GM19467 (cell line): ENCODE measurements around the gene AGGF1.
"Not testable (repeated sequence)": the region's sequence is repeated elsewhere in the genome, so short reads cannot be mapped to it uniquely, and the experiment has no call there.

Source experiments
- ATAC-seq: cut with Tn5 transposase; IDR thresholded peaks from one replicate; pipeline ENCODE4 v1.9.1; 2021; ENCODE audit warnings: mild to moderate bottlenecking, moderate library complexity; ENCODE audit not compliant: unreplicated experiment

The AGGF1 gene, protein sequence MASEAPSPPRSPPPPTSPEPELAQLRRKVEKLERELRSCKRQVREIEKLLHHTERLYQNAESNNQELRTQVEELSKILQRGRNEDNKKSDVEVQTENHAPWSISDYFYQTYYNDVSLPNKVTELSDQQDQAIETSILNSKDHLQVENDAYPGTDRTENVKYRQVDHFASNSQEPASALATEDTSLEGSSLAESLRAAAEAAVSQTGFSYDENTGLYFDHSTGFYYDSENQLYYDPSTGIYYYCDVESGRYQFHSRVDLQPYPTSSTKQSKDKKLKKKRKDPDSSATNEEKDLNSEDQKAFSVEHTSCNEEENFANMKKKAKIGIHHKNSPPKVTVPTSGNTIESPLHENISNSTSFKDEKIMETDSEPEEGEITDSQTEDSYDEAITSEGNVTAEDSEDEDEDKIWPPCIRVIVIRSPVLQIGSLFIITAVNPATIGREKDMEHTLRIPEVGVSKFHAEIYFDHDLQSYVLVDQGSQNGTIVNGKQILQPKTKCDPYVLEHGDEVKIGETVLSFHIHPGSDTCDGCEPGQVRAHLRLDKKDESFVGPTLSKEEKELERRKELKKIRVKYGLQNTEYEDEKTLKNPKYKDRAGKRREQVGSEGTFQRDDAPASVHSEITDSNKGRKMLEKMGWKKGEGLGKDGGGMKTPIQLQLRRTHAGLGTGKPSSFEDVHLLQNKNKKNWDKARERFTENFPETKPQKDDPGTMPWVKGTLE

DNA sequence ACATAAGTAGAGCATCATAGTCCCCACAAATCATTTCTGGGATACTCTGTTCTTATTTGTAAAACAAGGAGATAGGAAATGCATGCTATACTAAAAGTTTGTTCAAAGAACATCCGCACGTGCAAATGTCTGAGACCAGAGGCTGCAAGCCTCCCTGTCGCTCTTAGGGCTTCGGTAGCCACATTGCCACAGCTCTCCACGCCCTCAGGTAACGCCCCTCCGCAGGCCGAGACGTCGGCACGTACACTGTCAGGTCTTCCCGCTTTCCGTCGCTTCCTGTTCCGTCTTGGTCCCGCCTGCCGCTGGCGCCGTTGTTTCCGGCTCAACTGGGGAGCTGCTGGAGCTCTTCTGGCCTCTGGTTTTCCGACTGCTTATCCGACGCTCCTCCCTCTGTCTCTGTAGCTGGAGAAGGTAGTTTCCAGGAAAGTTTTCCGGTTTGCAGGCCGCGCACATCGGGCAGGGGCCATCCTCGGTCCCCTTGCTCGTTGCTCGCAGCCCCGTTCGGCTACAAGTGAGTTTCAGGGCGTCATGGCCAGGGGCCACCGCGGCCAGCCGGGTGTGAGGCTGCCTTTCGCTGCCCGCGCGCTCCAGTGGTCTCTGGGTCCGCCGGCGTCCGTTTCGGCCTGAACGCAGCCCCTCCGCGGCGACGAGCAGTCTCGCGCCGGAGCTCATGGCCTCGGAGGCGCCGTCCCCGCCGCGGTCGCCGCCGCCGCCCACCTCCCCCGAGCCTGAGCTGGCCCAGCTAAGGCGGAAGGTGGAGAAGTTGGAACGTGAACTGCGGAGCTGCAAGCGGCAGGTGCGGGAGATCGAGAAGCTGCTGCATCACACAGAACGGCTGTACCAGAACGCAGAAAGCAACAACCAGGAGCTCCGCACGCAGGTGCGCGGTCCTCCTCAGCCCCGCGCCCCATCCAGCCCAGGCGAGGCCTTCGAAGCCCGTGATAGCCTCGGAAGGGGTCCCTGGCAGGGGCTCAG, at the start of gene AGGF1:
Gene AGGF1, plus strand, starts transcription at position 308 of the 975 bp plus-strand sequence. Its CDS starts 363 bp downstream, at position 671.
- ATAC-seq: peak; percentile 97

DNA sequence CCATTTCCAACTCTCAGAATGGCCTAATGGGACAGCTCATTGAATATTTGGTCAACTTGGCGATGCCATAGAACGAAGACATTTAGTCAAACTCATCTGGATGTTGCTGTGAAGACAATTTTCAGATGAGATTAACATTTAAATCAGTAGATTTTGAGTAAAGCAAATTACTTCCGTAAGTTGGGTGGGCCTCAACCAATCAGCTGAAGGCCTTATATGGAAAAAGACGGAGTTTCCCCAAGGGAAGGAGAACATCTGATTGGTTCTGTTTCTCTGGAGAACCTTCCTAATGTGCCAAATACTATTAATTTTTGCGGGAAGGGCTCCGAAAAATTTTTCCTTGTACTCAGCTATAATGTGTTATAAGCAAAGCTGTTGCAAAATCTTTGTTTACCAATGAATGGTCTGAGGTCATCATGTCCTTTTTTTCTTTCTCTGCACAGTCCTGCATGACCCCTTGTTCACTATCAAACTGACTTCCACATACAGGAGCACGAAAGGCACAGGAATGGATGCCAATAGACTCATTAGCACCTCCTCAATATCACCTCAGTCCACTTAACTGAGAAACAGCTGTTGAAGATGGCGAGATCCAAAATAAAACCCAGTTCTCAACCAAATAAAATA, 49.6 kb upstream of the AGGF1 start:
- no peak for ATAC-seq

DNA sequence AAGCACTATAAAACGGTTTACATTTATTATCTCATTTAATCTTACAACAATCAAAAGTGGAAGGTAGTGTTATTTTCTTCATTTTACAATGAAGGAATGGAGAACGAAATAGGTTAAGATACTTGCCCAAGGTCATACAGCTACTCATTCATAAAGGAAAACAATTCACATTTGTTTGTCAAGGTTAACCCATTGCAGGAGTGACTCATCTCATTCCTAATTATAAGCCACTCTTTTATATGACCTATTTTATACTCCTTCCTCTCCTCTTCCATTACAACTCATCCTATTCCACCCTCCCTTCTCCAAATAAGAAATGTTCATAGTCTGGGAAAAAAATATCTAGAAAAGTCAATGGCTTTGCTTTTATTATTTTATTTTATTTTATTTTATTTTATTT, 47.8 kb upstream of the AGGF1 start:
- ATAC-seq: no peak

DNA sequence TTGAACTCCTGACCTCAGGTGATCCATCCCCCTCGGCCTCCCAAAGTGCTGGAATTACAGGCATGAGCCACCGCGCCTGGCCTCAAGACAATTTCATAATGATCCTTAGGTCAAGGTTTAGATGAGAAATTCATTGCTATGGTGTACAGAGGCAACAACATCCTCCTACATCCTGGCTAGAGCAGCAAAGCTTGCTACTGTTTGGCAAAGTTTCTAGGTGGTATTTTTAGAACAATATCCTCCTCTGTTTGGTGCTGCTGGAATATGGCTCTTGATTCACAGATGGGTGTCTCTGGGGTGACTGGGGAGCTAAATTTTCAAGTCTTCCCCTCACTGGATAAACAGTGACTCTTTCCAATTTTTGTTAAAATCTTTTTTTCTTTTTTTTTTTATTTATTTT, 46.7 kb upstream of the AGGF1 start:
- no peak for ATAC-seq

DNA sequence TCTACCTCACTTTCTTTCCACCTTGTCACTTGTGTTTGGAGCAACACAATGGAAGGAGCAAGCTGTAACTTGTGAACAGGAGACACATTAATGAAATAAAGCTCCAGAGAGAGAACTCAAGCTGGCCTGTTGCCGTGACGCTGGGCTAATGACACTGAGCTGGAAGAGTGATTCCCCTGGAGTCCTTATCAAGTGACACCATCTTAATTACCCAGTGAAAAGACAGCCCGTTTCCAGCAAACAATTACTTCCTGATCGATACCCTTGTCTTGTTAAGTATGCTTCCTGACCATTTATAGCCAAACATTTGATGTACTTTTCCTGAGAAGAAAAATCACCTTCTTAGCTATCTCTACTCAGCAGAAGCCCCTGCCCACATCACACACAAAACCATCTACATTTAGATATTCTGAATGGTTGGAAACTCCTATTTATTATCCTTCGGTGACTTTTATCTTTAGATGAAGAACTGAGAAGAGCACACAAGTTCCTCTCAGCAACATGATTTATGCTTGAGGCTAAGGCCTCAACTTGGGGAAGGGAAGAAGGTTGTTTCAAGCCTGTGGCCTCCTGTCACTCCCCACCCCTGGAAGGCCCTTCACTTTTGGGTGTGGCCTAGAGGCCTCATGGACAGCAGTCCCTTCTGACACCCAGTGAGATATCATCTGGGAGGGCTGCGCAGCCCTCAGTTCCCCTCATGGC, 43.2 kb upstream of the AGGF1 start:
- ATAC-seq: no peak

DNA sequence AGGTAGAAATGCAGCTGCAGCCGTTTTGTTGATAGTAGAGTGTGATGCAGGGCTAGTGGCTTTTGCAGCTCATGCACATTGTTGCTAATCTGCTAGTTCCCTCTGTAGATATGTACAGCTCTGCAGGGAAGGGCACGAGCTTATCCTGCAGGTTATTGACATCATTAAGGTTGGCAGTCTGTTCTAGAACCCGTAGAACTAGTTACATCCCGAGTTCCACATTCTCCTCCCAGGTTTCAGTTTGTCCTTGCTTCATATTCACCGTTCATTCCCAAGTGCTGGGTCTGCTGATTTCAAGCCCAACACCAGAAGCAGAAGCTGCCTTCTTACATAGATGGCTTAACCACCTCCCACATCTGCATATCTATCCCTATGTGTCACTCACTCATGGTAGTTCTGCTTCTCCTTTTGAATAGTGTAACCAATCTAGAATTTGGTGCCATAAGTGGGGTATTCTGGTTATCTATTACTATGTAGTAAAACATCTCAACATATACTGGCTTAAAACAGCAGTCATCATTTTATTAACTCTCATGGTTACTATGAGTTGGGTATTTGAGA, 39.2 kb upstream of the AGGF1 start:
- ATAC-seq: no peak

DNA sequence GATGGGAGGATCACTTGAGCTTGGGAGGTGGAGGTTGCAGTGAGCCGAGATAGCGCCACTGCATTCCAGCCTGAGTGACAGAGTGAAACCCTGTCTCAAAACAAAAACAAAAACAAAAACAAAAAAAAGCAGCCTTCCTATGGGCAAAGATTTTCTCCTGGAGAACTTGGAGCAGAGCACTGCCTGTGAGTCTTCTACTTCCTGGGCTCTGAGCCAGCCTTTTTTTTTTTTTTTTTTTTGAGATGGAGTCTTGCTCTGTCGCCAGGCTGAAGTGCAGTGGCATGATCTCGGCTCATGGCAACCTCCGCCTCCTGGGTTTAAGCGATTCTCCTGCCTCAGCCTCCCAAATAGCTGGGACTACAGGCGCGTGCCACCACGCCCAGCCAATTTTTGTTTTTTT, 36.8 kb upstream of the AGGF1 start:
- ATAC-seq: not testable (repeated sequence)

DNA sequence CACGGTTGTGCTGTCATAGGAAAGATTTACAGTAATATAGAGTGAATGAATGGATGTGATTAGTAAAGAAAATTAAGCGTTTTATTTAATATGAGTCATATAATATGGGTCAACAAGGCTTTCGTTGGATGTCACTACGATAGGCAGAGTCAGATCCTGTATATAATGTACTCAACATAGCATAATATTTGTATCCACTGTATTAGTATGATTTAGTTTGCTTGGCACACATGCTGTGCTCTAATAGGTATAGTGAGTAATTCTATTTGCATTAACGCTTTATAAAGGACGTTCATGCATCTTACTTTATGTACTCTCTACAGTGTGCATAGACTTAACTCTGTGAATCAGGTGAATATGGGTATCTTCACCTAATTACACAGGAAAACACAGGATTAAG, 35.9 kb upstream of the AGGF1 start:
- no peak for ATAC-seq

DNA sequence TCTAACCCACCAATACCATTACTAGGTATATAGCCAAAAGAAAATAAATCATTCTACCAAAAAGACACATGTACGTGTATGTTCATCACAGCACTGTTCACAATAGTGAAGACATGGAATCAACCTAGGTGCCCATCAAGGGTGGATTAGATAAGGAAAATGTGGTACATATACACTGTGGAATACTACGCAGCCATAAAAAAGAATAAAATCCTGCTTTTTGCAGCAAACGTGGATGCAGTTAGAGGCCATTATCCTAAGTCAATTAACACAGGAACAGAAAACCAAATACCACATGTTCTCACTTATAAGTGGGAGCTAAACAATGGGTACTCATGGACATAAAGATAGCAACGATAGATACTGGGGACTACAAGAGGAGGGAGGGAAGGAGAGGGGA, 32.0 kb upstream of the AGGF1 start:
- not testable (repeated sequence) for ATAC-seq

DNA sequence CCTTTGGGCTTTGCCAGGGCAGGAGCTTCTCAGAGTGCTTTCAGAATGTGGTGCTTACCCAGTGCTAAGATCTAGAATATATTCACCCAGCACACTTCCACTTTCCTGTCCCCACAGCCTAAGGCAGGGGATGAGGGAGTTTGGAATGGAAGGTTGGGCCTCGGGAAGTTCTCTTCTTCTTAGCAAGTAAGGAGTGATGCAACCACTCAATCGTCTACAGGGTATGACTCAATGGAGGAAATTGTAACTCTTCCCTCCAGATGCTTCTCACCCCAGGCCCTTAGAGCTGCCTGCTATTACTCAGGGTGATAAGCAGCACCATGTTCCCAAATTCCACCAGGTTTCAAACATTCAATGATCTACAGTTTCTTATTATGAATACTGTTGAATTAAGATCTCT, 30.8 kb upstream of the AGGF1 start:
- no peak for ATAC-seq

DNA sequence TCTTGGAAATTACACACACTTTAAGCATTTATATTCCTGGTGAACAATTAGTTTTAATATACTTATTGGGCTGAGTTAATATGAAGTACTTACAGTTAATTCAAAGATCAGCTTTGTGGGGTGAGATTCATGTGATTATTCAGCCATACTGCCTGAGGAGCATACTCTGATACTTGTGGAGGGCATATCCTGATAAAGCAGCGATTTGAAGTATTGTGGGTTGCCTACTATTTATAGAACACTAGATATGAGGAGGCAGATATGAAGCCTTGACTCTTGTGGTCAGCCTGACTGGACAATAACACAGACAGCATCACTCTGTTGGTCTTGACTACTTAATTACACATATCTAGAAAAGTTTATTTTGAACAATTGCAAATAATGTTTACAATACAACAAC, 27.0 kb upstream of the AGGF1 start:
- ATAC-seq: no peak

DNA sequence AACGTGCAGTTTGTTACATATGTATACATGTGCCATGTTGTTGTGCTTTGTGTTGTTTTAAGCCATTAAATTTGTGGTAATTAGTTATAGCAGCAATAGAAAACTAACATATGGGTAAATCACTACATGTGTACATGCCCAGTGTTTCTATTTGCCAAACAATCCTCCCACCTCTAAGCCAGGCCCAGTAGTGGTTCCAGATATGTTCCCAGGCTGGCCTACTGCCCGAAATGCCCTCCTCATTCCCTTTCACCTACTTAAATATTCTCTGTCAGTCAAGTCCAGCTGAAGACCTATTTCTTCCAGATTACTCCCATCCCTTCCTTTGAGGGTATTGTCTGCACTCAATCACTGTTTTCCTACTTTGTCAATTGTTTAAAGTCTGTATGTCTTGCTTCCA, 24.1 kb upstream of the AGGF1 start:
- ATAC-seq: no peak

DNA sequence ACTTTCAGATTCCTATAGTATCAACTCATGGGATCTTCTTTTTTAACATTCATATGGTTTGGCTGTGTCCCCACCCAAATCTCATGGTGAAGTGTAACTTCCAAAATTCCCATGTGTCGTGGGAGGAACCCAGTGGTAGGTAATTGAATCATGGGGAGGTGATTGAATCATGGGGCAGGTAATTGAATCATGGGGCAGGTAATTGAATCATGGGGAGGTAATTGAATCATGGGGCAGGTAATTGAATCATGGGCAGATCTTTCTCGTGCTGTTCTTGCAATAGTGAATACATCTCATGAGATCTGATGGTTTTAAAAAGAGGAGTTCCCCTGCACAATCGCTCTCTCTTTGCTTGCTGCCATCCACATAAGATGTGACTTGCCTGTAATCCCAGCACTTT, 21.8 kb upstream of the AGGF1 start:
- ATAC-seq: no peak

DNA sequence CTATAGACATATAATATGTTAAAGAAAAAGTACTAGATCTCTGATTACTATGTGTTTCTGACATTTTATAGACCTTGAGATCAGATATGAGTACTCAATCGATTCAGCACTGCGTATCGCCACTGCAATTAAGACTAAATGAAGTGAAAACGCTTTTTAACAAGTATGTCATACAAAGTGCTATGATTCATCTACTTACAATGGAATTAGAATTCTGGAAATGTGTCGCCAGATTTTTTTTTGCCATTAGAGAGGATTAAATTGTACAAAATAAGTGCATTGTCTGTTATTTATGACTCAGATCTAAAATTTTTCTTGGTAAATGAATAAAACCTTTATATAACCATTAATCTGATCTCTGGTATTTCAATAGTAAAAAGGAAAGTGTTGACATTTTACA, 20.0 kb upstream of the AGGF1 start:
- ATAC-seq: no peak

DNA sequence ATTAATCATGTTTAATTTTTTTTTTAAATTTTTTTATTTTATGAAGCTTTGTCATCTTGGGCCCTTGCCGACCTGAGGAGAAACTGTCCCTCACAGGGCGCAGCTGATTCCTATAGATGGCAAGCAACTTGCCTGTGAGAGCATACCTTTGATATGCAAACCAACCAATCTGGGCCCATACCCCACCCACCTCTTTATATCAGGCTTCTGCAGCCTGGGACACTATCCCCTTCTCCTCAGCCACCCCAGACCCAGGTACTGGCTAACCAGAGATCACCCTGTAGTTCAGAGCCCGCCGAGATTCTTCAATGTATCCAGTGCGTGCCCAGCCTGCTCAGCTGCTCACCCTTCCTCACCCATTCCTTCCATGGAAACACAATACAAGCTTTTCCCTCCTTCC, 18.7 kb upstream of the AGGF1 start:
- ATAC-seq: no peak

DNA sequence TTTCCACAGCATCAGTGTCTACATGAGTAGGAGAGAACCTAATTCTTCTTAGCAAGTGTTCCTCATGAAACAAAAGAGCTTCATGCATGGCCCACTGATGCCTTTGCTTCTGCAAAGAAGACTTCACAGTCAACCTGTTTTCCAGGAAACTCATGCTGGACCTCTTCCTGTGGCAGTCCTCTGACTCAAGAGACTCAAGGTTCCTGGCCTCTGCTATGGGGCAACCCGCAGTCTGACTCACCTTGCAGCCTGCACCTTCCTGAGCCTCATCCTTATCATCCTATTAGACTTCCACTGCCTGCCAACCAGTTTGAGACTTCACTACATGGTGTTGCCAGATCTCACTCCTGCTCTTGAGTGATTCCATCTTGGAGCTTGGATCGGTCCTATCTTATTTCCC, 17.6 kb upstream of the AGGF1 start:
- ATAC-seq: no peak

DNA sequence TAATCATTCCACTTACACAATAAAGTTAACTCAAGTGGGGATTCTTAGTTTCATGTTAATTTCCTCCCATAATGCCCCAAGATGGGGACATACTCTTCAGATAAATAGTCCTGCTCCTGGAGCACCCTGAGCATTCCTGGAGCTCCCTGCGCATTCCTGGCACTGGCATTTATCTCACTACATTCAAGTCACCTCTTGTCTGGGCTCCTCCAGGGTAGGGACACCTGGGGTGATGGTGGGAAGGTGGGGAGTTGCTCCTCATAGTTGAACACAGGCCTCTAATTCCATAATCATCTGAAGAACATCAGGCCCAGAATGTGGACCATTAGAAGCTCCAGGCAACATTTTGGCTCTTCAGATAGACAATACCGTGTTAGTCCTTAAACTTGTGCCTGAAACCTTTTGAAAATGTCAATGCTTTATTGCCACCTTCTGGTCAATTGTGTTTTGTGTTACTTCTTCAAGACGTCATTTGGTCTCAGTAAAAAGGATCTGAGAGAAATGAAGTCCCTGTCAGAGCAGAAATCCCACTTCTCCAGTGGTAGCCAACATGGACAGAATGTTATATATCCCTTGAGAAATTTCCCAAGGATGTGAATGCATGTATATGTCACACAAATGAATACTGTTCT, 14.2 kb upstream of the AGGF1 start:
- ATAC-seq: no peak

DNA sequence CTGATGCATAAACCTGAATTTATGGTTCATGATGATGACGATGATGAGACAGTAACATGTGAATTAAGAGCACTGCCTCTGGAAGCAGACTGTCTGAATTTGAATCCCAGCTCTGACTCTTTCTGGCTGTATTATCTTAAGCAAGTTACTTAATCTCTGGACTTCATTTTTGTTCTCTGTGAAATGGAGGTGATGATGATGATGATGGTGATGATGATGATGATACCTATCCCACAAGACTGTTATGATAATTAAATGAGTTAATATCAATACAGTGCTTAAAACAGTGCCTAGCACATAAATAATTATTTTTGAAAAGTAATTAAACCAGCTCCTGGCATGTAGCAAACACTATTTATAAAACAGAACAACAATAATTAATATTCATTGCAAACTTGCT, 13.2 kb upstream of the AGGF1 start:
- no peak for ATAC-seq

DNA sequence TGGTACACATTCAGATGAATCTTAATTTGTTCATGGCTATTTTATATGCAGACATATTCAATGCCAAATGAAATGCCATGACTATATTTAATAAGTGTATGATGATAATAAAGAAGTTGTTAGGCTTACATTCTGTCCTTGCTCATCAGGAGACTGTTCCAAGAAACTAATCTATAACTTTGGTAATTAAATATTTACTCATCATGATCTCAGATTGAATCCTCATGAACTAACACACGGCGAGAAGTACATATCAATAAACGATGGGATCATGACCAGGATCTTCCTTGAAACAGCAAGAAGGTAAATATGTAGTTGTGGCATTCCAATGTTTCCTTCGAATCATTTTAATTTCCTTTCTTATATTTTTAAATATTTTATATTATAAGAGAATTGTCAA, 12.5 kb upstream of the AGGF1 start:
- no peak for ATAC-seq
